Uterus (tissue), 2 donors: ENCODE data around the gene UFSP1.

Experiments used
- CTCF ChIP-seq, 4 experiments: fragments of 200-600 bp in 2 of 4; fragments of 450-650 bp in 2 of 4; sonication (generic) in 2 of 4; IDR thresholded peaks; one replicate each; pipeline ENCODE4 v1.5.1; 2016 to 2019; ENCODE audit warnings: antibody characterized with exemption in 4 of 4, mild to moderate bottlenecking in 2 of 4, moderate library complexity in 1 of 4
- POLR2A ChIP-seq, 2 donors: fragments of 450-650 bp; IDR thresholded peaks; one replicate each; pipeline ENCODE4 v1.6.1; 2016; ENCODE audit warnings: antibody characterized with exemption in 2 of 2, mild to moderate bottlenecking in 1 of 2, moderate library complexity in 1 of 2

GRCh38 chr7:100852048-100852872 is 37.3 kb downstream of the UFSP1 start, which contains the start of gene SLC12A9:
- peak; percentile 29 to 38 for TF ChIP-seq POLR2A (IDR thresholded peaks at IDR 0.05)
- peak; percentile 90 to 97 (median 96) for TF ChIP-seq CTCF (IDR thresholded peaks at IDR 0.05)
